HCT116 (cell line): Measurements from ENCODE around the gene TMEM151A. TPM values are rescaled to one million over a fixed set of nuclear protein-coding genes. Genes with fewer than 3 reads are reported as not detected.

Source experiments
- ATAC-seq: fragments of 200-7000 bp; cut with Tn5 transposase; 2 replicates; pipeline ENCODE4 v1.9.1; 2020; ENCODE audit warnings: mild to moderate bottlenecking, moderate library complexity
- BruUV-seq: library from RNA; stranded (reverse); fragments of 400-500 nt; replicated peaks from 2 replicates; lab custom pipeline; 2021; lab: Mats Ljungman, UMichigan
- CTCF ChIA-PET: fragments of 300-600 bp; sonication (Branson Sonifier 250); formaldehyde crosslinking; loops from one replicate; lab custom pipeline; 2021; ENCODE audit warnings: antibody characterized with exemption; lab: Charles Lee
- POLR2A ChIA-PET: fragments of 300-600, 350-600 bp; sonication (Branson Sonifier 250); formaldehyde crosslinking; loops from one replicate; lab custom pipeline; 2021; ENCODE audit warnings: antibody characterized with exemption; lab: Charles Lee
- RAD21 ChIA-PET, 2 experiments: fragments of 300-600 bp; sonication (Branson Sonifier 250); formaldehyde crosslinking; loops; one replicate each; lab custom pipeline; 2023; ENCODE audit warnings: low total read pairs in 2 of 2; ENCODE audit not compliant: uncharacterized antibody in 2 of 2, unreplicated experiment in 2 of 2, low non-redundant PET in 1 of 2; lab: Charles Lee
- DNase-seq: peaks from one replicate; pipeline ENCODE4 v3.0.0-alpha.2; 2010; ENCODE audit warnings: low read depth, low spot score
- H2AFZ ChIP-seq: fragments of 200-600 bp; shearing (Covaris generic), sonication (generic); 2 replicates; pipeline ENCODE4 v1.6.1; 2017; ENCODE audit warnings: low read depth, mixed run types, mixed read lengths, antibody characterized with exemption, low read length; ENCODE audit not compliant: poor library complexity, severe bottlenecking
- H3K27ac ChIP-seq: 2 replicates; pipeline ENCODE4 v1.5.1; 2012; ENCODE audit warnings: low read depth, low read length
- H3K27me3 ChIP-seq: fragments of 200-600 bp; sonication (generic); 2 replicates; pipeline ENCODE4 v1.6.1; 2016; ENCODE audit warnings: mixed run types, low read length, mixed read lengths; ENCODE audit not compliant: insufficient read depth
- H3K36me3 ChIP-seq, 2 experiments: fragments of 200-500 bp in 1 of 2; fragments of 200-600 bp in 1 of 2; sonication (Bioruptor generic) in 1 of 2; sonication (generic) in 1 of 2; 2 replicates each; pipeline versions ENCODE4 v1.5.1 to v1.6.1; 2014 to 2016; ENCODE audit warnings: low read length in 2 of 2, inconsistent platforms in 1 of 2, mixed read lengths in 1 of 2, mixed run types in 1 of 2; ENCODE audit not compliant: insufficient read depth in 2 of 2, control insufficient read depth in 1 of 2
- H3K4me1 ChIP-seq, 2 experiments: fragments of 200-600 bp in 1 of 2; sonication (generic) in 1 of 2; 2 replicates each; pipeline versions ENCODE4 v1.5.1 to v1.6.1; 2012 to 2017; ENCODE audit warnings: low read length in 2 of 2, inconsistent platforms in 1 of 2, mild to moderate bottlenecking in 1 of 2, mixed read lengths in 1 of 2, mixed run types in 1 of 2, moderate library complexity in 1 of 2; ENCODE audit not compliant: insufficient read depth in 2 of 2, control insufficient read depth in 1 of 2
- H3K4me2 ChIP-seq: fragments of 200-600 bp; sonication (generic); 2 replicates; pipeline ENCODE4 v1.6.1; 2017; ENCODE audit warnings: mixed run types, low read length, mixed read lengths
- H3K4me3 ChIP-seq, 2 experiments: fragments of 200-600 bp in 1 of 2; sonication (generic) in 1 of 2; replicated peaks in 1 of 2; 2 replicates each; pipeline ENCODE4 v1.5.1; 2011 to 2016; ENCODE audit warnings: low read length in 2 of 2, control low read depth in 1 of 2, low read depth in 1 of 2, mild to moderate bottlenecking in 1 of 2, mixed read lengths in 1 of 2, mixed run types in 1 of 2
- H3K79me2 ChIP-seq: fragments of 200-600 bp; sonication (generic); 2 replicates; pipeline ENCODE4 v1.6.1; 2017; ENCODE audit warnings: mild to moderate bottlenecking, mixed run types, low read length, moderate library complexity, mixed read lengths; ENCODE audit not compliant: insufficient read depth
- H3K9ac ChIP-seq: fragments of 200-600 bp; sonication (generic); 2 replicates; pipeline ENCODE4 v1.6.1; 2016; ENCODE audit warnings: low read length, mixed read lengths
- H3K9me2 ChIP-seq: fragments of 200-600 bp; sonication (generic), shearing (Covaris generic); 2 replicates; pipeline ENCODE4 v1.6.1; 2017; ENCODE audit warnings: mixed run types, mild to moderate bottlenecking, moderate library complexity; ENCODE audit not compliant: insufficient read depth
- H3K9me3 ChIP-seq, 2 experiments: fragments of 200-500 bp in 1 of 2; fragments of 200-600 bp in 1 of 2; sonication (Bioruptor generic) in 1 of 2; sonication (generic) in 1 of 2; 2 replicates each; pipeline ENCODE4 v1.6.1; 2014 to 2017; ENCODE audit warnings: low read length in 2 of 2, mixed read lengths in 2 of 2, inconsistent platforms in 1 of 2, low read depth in 1 of 2, mild to moderate bottlenecking in 1 of 2, mixed run types in 1 of 2, moderate library complexity in 1 of 2; ENCODE audit not compliant: control insufficient read depth in 1 of 2, insufficient read depth in 1 of 2
- H4K20me1 ChIP-seq: fragments of 200-600 bp; sonication (generic), shearing (Covaris generic); 2 replicates; pipeline ENCODE4 v1.6.1; 2017; ENCODE audit warnings: mixed run types, mild to moderate bottlenecking, moderate library complexity; ENCODE audit not compliant: insufficient read depth
- CBX3 ChIP-seq: IDR thresholded peaks from 2 replicates; pipeline ENCODE4 v1.6.1; 2012; ENCODE audit warnings: low read depth
- CEBPB ChIP-seq: IDR thresholded peaks from 2 replicates; pipeline ENCODE4 v1.6.1; 2012; ENCODE audit warnings: low read depth
- CTCF ChIP-seq, 3 experiments: fragments of 200-600 bp in 1 of 3; sonication (generic) in 1 of 3; IDR thresholded peaks in 2 of 3; conservative IDR thresholded peaks in 1 of 3; 2 replicates each; pipeline ENCODE4 v1.5.1; 2012 to 2017; ENCODE audit warnings: low read depth in 2 of 3, low read length in 2 of 3, antibody characterized with exemption in 1 of 3, borderline replicate concordance in 1 of 3, control low read depth in 1 of 3, mild to moderate bottlenecking in 1 of 3, mixed read lengths in 1 of 3, mixed run types in 1 of 3, moderate library complexity in 1 of 3; ENCODE audit not compliant: insufficient read depth in 1 of 3
- ELF1 ChIP-seq: IDR thresholded peaks from 2 replicates; pipeline ENCODE4 v1.6.1; 2012; ENCODE audit warnings: low read depth, borderline replicate concordance
- EZH2 ChIP-seq: fragments of 200-600 bp; sonication (generic); IDR thresholded peaks from 2 replicates; pipeline ENCODE4 v1.6.1; 2017; ENCODE audit warnings: antibody characterized with exemption, mixed run types
- EZH2phosphoT487 ChIP-seq: fragments of 200-600 bp; IDR thresholded peaks from 2 replicates; pipeline ENCODE4 v1.6.1; 2018; ENCODE audit warnings: antibody characterized with exemption, borderline replicate concordance
- FOSL1 ChIP-seq: IDR thresholded peaks from 2 replicates; pipeline ENCODE4 v1.6.1; 2012; ENCODE audit warnings: low read depth
- JUND ChIP-seq: IDR thresholded peaks from 2 replicates; pipeline ENCODE4 v1.6.1; 2012
- MAX ChIP-seq: IDR thresholded peaks from 2 replicates; pipeline ENCODE4 v1.6.1; 2012
- POLR2A ChIP-seq: IDR thresholded peaks from 2 replicates; pipeline ENCODE4 v1.7.0; 2011; ENCODE audit warnings: borderline replicate concordance; ENCODE audit not compliant: insufficient read depth, insufficient read length; ENCODE audit errors: extremely low read depth
- RAD21 ChIP-seq: IDR thresholded peaks from 2 replicates; pipeline ENCODE4 v1.6.1; 2012; ENCODE audit warnings: low read depth, mild to moderate bottlenecking
- REST ChIP-seq: IDR thresholded peaks from 2 replicates; pipeline ENCODE4 v1.6.1; 2012; ENCODE audit warnings: low read depth
- SIN3A ChIP-seq: IDR thresholded peaks from 2 replicates; pipeline ENCODE4 v1.6.1; 2012; ENCODE audit warnings: low read depth
- SRF ChIP-seq: IDR thresholded peaks from 2 replicates; pipeline ENCODE4 v1.6.1; 2012; ENCODE audit warnings: low read depth
- YY1 ChIP-seq: IDR thresholded peaks from 2 replicates; pipeline ENCODE4 v1.6.1; 2011; ENCODE audit warnings: low read length, low read depth, moderate library complexity, mild to moderate bottlenecking; ENCODE audit not compliant: insufficient replicate concordance; ENCODE audit errors: extremely low read depth
- ZNF274 ChIP-seq: fragments of 200-500 bp; sonication (Bioruptor generic); IDR thresholded peaks from 2 replicates; pipeline ENCODE4 v1.6.1; 2014; ENCODE audit warnings: mild to moderate bottlenecking, low read depth, low read length, inconsistent platforms
- intact Hi-C: fragments of 100-400 bp; cut with micrococcal nuclease; formaldehyde crosslinking; loops from 2 replicates; pipeline ENCODE4 v1.10.0; 2022
- total RNA-seq: library from RNA; stranded (reverse); gene quantifications from one replicate; pipeline ENCODE4 v1.2.1, GENCODE V29; 2021; ENCODE audit not compliant: unreplicated experiment

The TMEM151A gene
- total RNA-seq, 1 experiment from 2014 or later: 5.9 TPM

GRCh38 chr11:66314561-66315497 is 23.1 kb downstream of the TMEM151A start:
- H3K9me3 ChIP-seq: no peaks in the 10 kb centered on the region
- RAD21 ChIA-PET: no interaction called here
- no peak for DNase-seq
- CTCF ChIA-PET: interaction anchor here (1.3 kb wide), 1 partner anchor 71 kb away, joined by 3 read pairs; no protein-coding TSS in a partner anchor
- no peak overlapping the region for H2AFZ ChIP-seq
- H3K4me2 ChIP-seq: no peak overlapping the region
- peaks cover 16 to 36% of the 10 kb centered on the region in 2 experiments for H3K4me1 ChIP-seq
- TF ChIP-seq JUND (no peak), CBX3 (no peak), MAX (no peak), ELF1 (no peak), POLR2A (no peak), RAD21 (no peak), SIN3A (no peak), CTCF (IDR thresholded peaks at IDR 0.05 in 2 of 3, conservative IDR thresholded peaks at IDR 0.05 in 1 of 3; ENCODE audit: borderline replicate concordance in 1 of 3, insufficient read depth in 1 of 3, low read depth in 2 of 3, low read length in 2 of 3) (no peak), REST (no peak), YY1 (no peak), EZH2phosphoT487 (no peak), ZNF274 (no peak), FOSL1 (no peak), EZH2 (no peak), CEBPB (no peak), SRF (no peak)
- TF ChIP-seq, all 23 proteins: peak for 0
- ATAC-seq: no peak
- POLR2A ChIA-PET: no interaction called here
- Histone ChIP-seq H3K4me3 (no peak overlapping the region), H3K36me3 (no peaks in the 10 kb centered on the region), H3K27me3 (no peaks in the 10 kb centered on the region), H3K9me2 (no peaks in the 10 kb centered on the region), H4K20me1 (no peaks in the 10 kb centered on the region), H3K79me2 (no peaks in the 10 kb centered on the region), H3K27ac (no peak overlapping the region), H3K9ac (no peak overlapping the region)
- BruUV-seq: no TSS peak
- intact Hi-C loops: loop anchor here (5.0 kb wide), 2 partner anchors 57 to 72 kb away; partner anchors contain the start of gene SLC29A2
